HCT116 (cell line): ENCODE measurements around the gene ARCN1. TPM values are rescaled to one million over a fixed set of nuclear protein-coding genes. Genes with fewer than 3 reads are reported as not detected.

Source experiments
- ATAC-seq: fragments of 200-7000 bp; cut with Tn5 transposase; 2 replicates; pipeline ENCODE4 v1.9.1; 2020; ENCODE audit warnings: mild to moderate bottlenecking, moderate library complexity
- BruUV-seq: library from RNA; stranded (reverse); fragments of 400-500 nt; replicated peaks from 2 replicates; lab custom pipeline; 2021; lab: Mats Ljungman, UMichigan
- CTCF ChIA-PET: fragments of 300-600 bp; sonication (Branson Sonifier 250); formaldehyde crosslinking; loops from one replicate; lab custom pipeline; 2021; ENCODE audit warnings: antibody characterized with exemption; lab: Charles Lee
- POLR2A ChIA-PET: fragments of 300-600, 350-600 bp; sonication (Branson Sonifier 250); formaldehyde crosslinking; loops from one replicate; lab custom pipeline; 2021; ENCODE audit warnings: antibody characterized with exemption; lab: Charles Lee
- RAD21 ChIA-PET, 2 experiments: fragments of 300-600 bp; sonication (Branson Sonifier 250); formaldehyde crosslinking; loops; one replicate each; lab custom pipeline; 2023; ENCODE audit warnings: low total read pairs in 2 of 2; ENCODE audit not compliant: uncharacterized antibody in 2 of 2, unreplicated experiment in 2 of 2, low non-redundant PET in 1 of 2; lab: Charles Lee
- DNase-seq: peaks from one replicate; pipeline ENCODE4 v3.0.0-alpha.2; 2010; ENCODE audit warnings: low read depth, low spot score
- H2AFZ ChIP-seq: fragments of 200-600 bp; shearing (Covaris generic), sonication (generic); 2 replicates; pipeline ENCODE4 v1.6.1; 2017; ENCODE audit warnings: low read depth, mixed run types, mixed read lengths, antibody characterized with exemption, low read length; ENCODE audit not compliant: poor library complexity, severe bottlenecking
- H3K27ac ChIP-seq: 2 replicates; pipeline ENCODE4 v1.5.1; 2012; ENCODE audit warnings: low read depth, low read length
- H3K27me3 ChIP-seq: fragments of 200-600 bp; sonication (generic); 2 replicates; pipeline ENCODE4 v1.6.1; 2016; ENCODE audit warnings: mixed run types, low read length, mixed read lengths; ENCODE audit not compliant: insufficient read depth
- H3K36me3 ChIP-seq, 2 experiments: fragments of 200-500 bp in 1 of 2; fragments of 200-600 bp in 1 of 2; sonication (Bioruptor generic) in 1 of 2; sonication (generic) in 1 of 2; 2 replicates each; pipeline versions ENCODE4 v1.5.1 to v1.6.1; 2014 to 2016; ENCODE audit warnings: low read length in 2 of 2, inconsistent platforms in 1 of 2, mixed read lengths in 1 of 2, mixed run types in 1 of 2; ENCODE audit not compliant: insufficient read depth in 2 of 2, control insufficient read depth in 1 of 2
- H3K4me1 ChIP-seq, 2 experiments: fragments of 200-600 bp in 1 of 2; sonication (generic) in 1 of 2; 2 replicates each; pipeline versions ENCODE4 v1.5.1 to v1.6.1; 2012 to 2017; ENCODE audit warnings: low read length in 2 of 2, inconsistent platforms in 1 of 2, mild to moderate bottlenecking in 1 of 2, mixed read lengths in 1 of 2, mixed run types in 1 of 2, moderate library complexity in 1 of 2; ENCODE audit not compliant: insufficient read depth in 2 of 2, control insufficient read depth in 1 of 2
- H3K4me2 ChIP-seq: fragments of 200-600 bp; sonication (generic); 2 replicates; pipeline ENCODE4 v1.6.1; 2017; ENCODE audit warnings: mixed run types, low read length, mixed read lengths
- H3K4me3 ChIP-seq, 2 experiments: fragments of 200-600 bp in 1 of 2; sonication (generic) in 1 of 2; replicated peaks in 1 of 2; 2 replicates each; pipeline ENCODE4 v1.5.1; 2011 to 2016; ENCODE audit warnings: low read length in 2 of 2, control low read depth in 1 of 2, low read depth in 1 of 2, mild to moderate bottlenecking in 1 of 2, mixed read lengths in 1 of 2, mixed run types in 1 of 2
- H3K79me2 ChIP-seq: fragments of 200-600 bp; sonication (generic); 2 replicates; pipeline ENCODE4 v1.6.1; 2017; ENCODE audit warnings: mild to moderate bottlenecking, mixed run types, low read length, moderate library complexity, mixed read lengths; ENCODE audit not compliant: insufficient read depth
- H3K9ac ChIP-seq: fragments of 200-600 bp; sonication (generic); 2 replicates; pipeline ENCODE4 v1.6.1; 2016; ENCODE audit warnings: low read length, mixed read lengths
- H3K9me2 ChIP-seq: fragments of 200-600 bp; sonication (generic), shearing (Covaris generic); 2 replicates; pipeline ENCODE4 v1.6.1; 2017; ENCODE audit warnings: mixed run types, mild to moderate bottlenecking, moderate library complexity; ENCODE audit not compliant: insufficient read depth
- H3K9me3 ChIP-seq, 2 experiments: fragments of 200-500 bp in 1 of 2; fragments of 200-600 bp in 1 of 2; sonication (Bioruptor generic) in 1 of 2; sonication (generic) in 1 of 2; 2 replicates each; pipeline ENCODE4 v1.6.1; 2014 to 2017; ENCODE audit warnings: low read length in 2 of 2, mixed read lengths in 2 of 2, inconsistent platforms in 1 of 2, low read depth in 1 of 2, mild to moderate bottlenecking in 1 of 2, mixed run types in 1 of 2, moderate library complexity in 1 of 2; ENCODE audit not compliant: control insufficient read depth in 1 of 2, insufficient read depth in 1 of 2
- H4K20me1 ChIP-seq: fragments of 200-600 bp; sonication (generic), shearing (Covaris generic); 2 replicates; pipeline ENCODE4 v1.6.1; 2017; ENCODE audit warnings: mixed run types, mild to moderate bottlenecking, moderate library complexity; ENCODE audit not compliant: insufficient read depth
- ATF3 ChIP-seq: IDR thresholded peaks from 2 replicates; pipeline ENCODE4 v1.6.1; 2012
- CBX3 ChIP-seq: IDR thresholded peaks from 2 replicates; pipeline ENCODE4 v1.6.1; 2012; ENCODE audit warnings: low read depth
- CEBPB ChIP-seq: IDR thresholded peaks from 2 replicates; pipeline ENCODE4 v1.6.1; 2012; ENCODE audit warnings: low read depth
- CTCF ChIP-seq, 3 experiments: fragments of 200-600 bp in 1 of 3; sonication (generic) in 1 of 3; IDR thresholded peaks in 2 of 3; conservative IDR thresholded peaks in 1 of 3; 2 replicates each; pipeline ENCODE4 v1.5.1; 2012 to 2017; ENCODE audit warnings: low read depth in 2 of 3, low read length in 2 of 3, antibody characterized with exemption in 1 of 3, borderline replicate concordance in 1 of 3, control low read depth in 1 of 3, mild to moderate bottlenecking in 1 of 3, mixed read lengths in 1 of 3, mixed run types in 1 of 3, moderate library complexity in 1 of 3; ENCODE audit not compliant: insufficient read depth in 1 of 3
- EGR1 ChIP-seq: IDR thresholded peaks from 2 replicates; pipeline ENCODE4 v1.6.1; 2012; ENCODE audit warnings: low read depth
- ELF1 ChIP-seq: IDR thresholded peaks from 2 replicates; pipeline ENCODE4 v1.6.1; 2012; ENCODE audit warnings: low read depth, borderline replicate concordance
- JUND ChIP-seq: IDR thresholded peaks from 2 replicates; pipeline ENCODE4 v1.6.1; 2012
- POLR2A ChIP-seq: IDR thresholded peaks from 2 replicates; pipeline ENCODE4 v1.7.0; 2011; ENCODE audit warnings: borderline replicate concordance; ENCODE audit not compliant: insufficient read depth, insufficient read length; ENCODE audit errors: extremely low read depth
- POLR2AphosphoS5 ChIP-seq: IDR thresholded peaks from 2 replicates; pipeline ENCODE4 v1.6.1; 2011; ENCODE audit warnings: mild to moderate bottlenecking, low read depth, low read length, moderate library complexity
- RAD21 ChIP-seq: IDR thresholded peaks from 2 replicates; pipeline ENCODE4 v1.6.1; 2012; ENCODE audit warnings: low read depth, mild to moderate bottlenecking
- SIN3A ChIP-seq: IDR thresholded peaks from 2 replicates; pipeline ENCODE4 v1.6.1; 2012; ENCODE audit warnings: low read depth
- SRF ChIP-seq: IDR thresholded peaks from 2 replicates; pipeline ENCODE4 v1.6.1; 2012; ENCODE audit warnings: low read depth
- YY1 ChIP-seq: IDR thresholded peaks from 2 replicates; pipeline ENCODE4 v1.6.1; 2011; ENCODE audit warnings: low read length, low read depth, moderate library complexity, mild to moderate bottlenecking; ENCODE audit not compliant: insufficient replicate concordance; ENCODE audit errors: extremely low read depth
- ZFX ChIP-seq: fragments of 450-650 bp; IDR thresholded peaks from 2 replicates; pipeline ENCODE4 v1.6.1; 2017
- intact Hi-C: fragments of 100-400 bp; cut with micrococcal nuclease; formaldehyde crosslinking; loops from 2 replicates; pipeline ENCODE4 v1.10.0; 2022
- total RNA-seq: library from RNA; stranded (reverse); gene quantifications from one replicate; pipeline ENCODE4 v1.2.1, GENCODE V29; 2021; ENCODE audit not compliant: unreplicated experiment

The ARCN1 gene
- total RNA-seq, 1 experiment from 2014 or later, result 147 TPM

GRCh38 chr11:118572061-118572980, at the start of gene ARCN1 (continued):
- no peak for TF ChIP-seq CTCF (IDR thresholded peaks at IDR 0.05 in 2 of 3, conservative IDR thresholded peaks at IDR 0.05 in 1 of 3; ENCODE audit: borderline replicate concordance in 1 of 3, insufficient read depth in 1 of 3, low read depth in 2 of 3, low read length in 2 of 3)
- TF ChIP-seq ELF1, result no peak
- TF ChIP-seq ZFX, result peak; percentile 62
- TF ChIP-seq POLR2AphosphoS5, result peak; percentile 87
- no peak for TF ChIP-seq SRF
- TF ChIP-seq EGR1, result 0 out of 2 replicates have a peak, but pooled peaks have one; percentile 1
- TF ChIP-seq JUND, result no peak
- TF ChIP-seq POLR2A, result peak; percentile 29

GRCh38 chr11:118522571-118523072, 49.6 kb upstream of the ARCN1 start:
- TF ChIP-seq RAD21 (peak; percentile 40; the same call in 1 of the 2 replicates), CTCF (IDR thresholded peaks at IDR 0.05 in 2 of 3, conservative IDR thresholded peaks at IDR 0.05 in 1 of 3; ENCODE audit: borderline replicate concordance in 1 of 3, insufficient read depth in 1 of 3, low read depth in 2 of 3, low read length in 2 of 3) (peak; percentile 15 to 66 (median 53); a peak in 5 of 6 replicates), YY1 (no peak), ATF3 (no peak), CBX3 (no peak), SIN3A (no peak), ELF1 (no peak), ZFX (no peak), CEBPB (no peak)
- TF ChIP-seq, all 23 proteins: peak for 2
- no peaks in the 10 kb centered on the region for H3K9me3 ChIP-seq
- no peak overlapping the region for H3K4me3 ChIP-seq
- RAD21 ChIA-PET, result no interaction called here
- peaks cover 20 to 33% of the 10 kb centered on the region in 2 experiments; a peak in 3 of 4 replicates for H3K36me3 ChIP-seq
- no peak for DNase-seq
- H3K4me2 ChIP-seq, result no peak overlapping the region
- H3K9ac ChIP-seq, result no peak overlapping the region
- H4K20me1 ChIP-seq, result no peaks in the 10 kb centered on the region
- H3K27me3 ChIP-seq, result no peaks in the 10 kb centered on the region
- BruUV-seq, result no TSS peak
- ATAC-seq, result peak; percentile 93
- H3K27ac ChIP-seq, result no peak overlapping the region
- H3K4me1 ChIP-seq, result no peaks in the 10 kb centered on the region; a peak in 1 of 4 replicates
- H3K79me2 ChIP-seq, result no peaks in the 10 kb centered on the region
- no peak overlapping the region for H2AFZ ChIP-seq
- CTCF ChIA-PET, result interaction anchor here (1.2 kb wide), 1 partner anchor 227 kb away, joined by 3 read pairs; no protein-coding TSS in a partner anchor
- POLR2A ChIA-PET, result no interaction called here
- intact Hi-C loops, result no loop called here
- no peaks in the 10 kb centered on the region for H3K9me2 ChIP-seq
